CD4-positive, alpha-beta T cell treated with Interleukin-15 for 4 hours (primary cell): Measurements from ENCODE around the gene NADK2.
"Not testable (repeated sequence)": the region's sequence is repeated elsewhere in the genome, so short reads cannot be mapped to it uniquely, and the experiment has no call there.

ENCODE experiments used
- DNase-seq: peaks from one replicate; pipeline ENCODE4 v3.0.0-alpha.2; 2020; ENCODE audit warnings: low spot score

Gene NADK2

DNA sequence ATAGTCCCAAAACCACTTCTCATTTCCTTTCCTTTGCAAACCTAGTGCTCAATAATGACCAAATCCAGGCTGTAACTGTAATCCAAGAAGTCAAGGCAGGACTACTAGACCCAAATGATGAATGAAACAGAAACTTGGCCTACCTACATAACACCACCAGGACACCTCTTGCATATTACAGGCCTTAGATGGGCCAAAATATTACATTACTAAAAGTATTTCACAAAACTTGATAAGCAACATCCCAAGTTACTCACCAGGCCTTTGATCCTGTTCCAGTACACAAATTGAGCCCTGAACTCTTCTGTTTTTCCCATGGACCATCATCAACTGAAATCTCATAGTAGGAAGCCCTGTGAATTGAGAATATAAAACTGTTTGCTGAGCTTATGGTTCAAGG, 34.8 kb downstream of the NADK2 start:
- DNase-seq, result no peak

- no peak for DNase-seq
Observed at GRCh38 chr5:36205329-36205728, 36.4 kb downstream of the NADK2 start.

DNA sequence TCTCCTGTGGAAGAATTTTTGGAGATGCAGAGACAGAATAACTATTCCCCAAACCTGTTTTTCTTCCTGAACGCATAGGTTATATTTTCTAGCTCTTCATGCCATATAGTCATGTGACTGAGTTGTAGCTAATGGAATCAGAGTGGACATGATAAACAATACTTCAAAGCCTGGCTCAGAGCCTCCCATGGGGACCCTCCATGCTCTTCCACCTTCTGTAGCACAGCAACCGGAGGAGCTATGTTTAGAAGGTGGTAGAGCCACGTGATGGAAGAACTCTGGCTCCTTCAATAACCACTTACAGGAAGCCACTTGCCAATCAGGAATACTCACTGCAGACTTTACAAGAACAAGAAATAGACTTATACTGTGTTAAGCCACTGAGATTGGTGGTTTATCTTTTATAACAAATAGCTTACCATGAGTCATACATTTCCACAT, 39.2 kb downstream of the NADK2 start:
- no peak for DNase-seq

DNA sequence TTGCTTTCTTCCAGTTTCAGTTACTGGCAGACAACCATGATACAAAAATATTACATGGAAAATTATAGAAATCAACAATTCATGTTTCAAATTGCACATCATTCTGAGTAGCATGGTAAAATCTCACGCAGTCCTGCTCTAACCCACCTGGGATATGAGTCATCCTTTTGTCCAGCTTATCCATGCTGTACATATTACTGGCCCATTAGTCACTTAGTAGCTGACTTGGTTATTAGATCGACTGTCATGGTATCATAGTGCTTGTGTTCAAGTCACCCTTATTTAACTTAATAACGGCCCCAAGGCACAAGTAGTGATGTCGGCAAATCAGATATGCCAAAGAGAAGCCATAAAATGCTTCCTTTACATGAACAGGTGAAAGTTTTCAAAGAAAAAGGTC, 41.2 kb downstream of the NADK2 start:
- DNase-seq, result no peak

GRCh38 chr5:36199620-36200019, 42.1 kb downstream of the NADK2 start:
- DNase-seq, result no peak

DNA sequence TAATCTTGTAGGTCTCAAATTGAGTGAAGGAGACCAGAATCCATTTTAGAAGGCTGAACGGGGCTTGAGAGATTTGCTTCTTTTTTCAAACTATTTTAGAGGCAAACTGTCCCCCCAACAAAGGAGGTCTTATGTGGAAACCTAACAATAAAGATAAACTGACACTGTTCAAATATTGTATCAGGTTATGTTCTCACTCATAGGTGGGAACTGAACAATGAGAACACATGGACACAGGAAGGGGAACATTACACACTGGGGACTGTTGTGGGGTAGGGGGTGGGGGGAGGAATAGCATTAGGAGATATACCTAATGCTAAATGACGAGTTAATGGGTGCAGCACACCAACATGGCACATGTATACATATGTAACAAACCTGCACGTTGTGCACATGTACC, 42.9 kb downstream of the NADK2 start:
- DNase-seq, result not testable (repeated sequence)

DNA sequence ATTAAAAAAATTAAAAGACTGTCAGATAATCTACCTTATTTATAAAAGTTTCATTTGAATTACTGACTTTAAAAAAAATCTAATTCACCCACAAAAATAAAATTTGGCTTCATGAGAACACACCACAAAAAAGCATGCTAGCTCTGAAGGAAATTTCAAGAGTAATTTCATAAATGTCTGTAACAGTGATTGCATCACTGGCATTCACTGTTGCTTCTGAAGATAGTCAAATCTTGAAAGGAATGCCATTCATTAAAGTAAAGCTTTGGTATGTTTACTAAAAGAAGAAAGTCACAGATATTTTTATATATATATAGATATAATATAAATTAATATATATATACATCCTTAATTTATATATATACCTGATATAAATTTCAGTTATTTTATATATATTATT, 43.4 kb downstream of the NADK2 start:
- no peak for DNase-seq

GRCh38 chr5:36193746-36194145, 48.0 kb downstream of the NADK2 start:
- DNase-seq, result no peak

GRCh38 chr5:36184408-36184807, 57.3 kb downstream of the NADK2 start:
- not testable (repeated sequence) for DNase-seq

DNA sequence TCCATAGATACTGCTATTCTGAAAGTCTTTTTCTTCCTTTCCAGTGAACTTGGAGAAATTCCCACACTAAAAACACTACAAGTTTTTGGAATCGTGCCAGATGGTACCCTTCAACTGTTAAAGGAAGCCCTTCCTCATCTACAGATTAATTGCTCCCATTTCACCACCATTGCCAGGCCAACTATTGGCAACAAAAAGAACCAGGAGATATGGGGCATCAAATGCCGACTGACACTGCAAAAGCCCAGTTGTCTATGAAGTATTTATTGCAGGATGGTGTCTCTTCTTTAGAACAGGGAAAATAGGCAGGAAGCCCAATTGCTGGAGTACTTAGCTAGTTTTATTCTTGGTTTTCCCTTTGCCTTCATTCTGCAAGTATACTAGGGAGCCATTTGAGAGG, 60.0 kb downstream of the NADK2 start:
- DNase-seq, result no peak

DNA sequence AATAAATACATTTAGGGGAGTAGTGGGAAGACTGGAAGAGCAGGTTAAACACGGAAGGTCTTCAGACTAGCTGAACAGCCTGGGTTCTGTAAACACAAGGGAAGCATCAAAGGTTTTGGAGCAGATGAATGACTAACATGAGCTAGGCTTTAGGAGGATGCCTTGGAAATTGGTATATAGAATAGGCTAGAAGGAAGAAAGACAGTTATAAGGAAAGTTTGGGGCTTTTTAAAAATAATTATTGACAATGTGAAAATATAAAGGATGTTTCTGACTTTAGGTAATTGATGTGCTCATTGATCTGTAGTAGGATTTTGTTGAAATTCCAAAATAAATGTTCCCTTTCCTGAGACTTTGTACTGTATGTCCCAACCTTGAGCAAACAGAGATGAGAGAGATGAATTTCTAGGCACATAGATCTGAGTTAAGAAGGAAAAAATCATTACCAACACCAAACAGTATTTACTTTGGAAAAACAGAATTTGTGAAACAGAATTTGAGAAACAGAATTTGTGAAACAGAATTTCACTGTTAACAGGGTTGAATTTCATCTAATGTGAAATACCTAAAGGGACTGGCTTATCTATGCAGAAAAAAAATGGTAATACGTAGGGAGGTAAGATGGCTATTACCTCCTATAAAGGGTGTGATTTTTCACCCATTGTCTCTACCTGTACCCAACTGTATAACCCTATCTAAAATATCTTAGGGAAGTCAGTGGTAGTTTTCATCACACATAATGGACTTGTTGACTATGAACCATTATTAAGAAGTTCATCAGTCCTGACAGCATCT, 61.0 kb downstream of the NADK2 start:
- DNase-seq, result no peak

GRCh38 chr5:36179950-36180349, 61.8 kb downstream of the NADK2 start:
- DNase-seq, result no peak

- DNase-seq, result no peak
Observed at GRCh38 chr5:36178524-36178890, 63.2 kb downstream of the NADK2 start.

GRCh38 chr5:36177715-36178523, 63.8 kb downstream of the NADK2 start:
- no peak for DNase-seq

DNA sequence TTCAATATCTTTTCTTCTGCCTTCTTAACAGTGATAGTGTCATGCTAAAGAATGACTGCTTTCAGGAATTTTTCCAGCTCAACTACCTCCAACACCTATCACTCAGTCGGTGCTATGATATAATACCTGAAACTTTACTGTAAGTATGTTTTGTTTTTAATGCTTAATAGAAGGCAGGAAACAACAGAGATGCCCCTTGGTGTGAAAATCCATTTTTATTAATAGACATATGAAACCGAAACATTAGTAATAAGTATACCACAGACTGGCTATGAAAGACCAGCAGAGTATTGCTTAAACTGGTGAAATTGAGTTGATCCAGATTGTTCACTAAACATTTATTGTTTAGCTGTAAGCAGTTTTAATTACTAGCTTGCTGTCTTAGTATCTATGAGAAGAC, 64.6 kb downstream of the NADK2 start:
- DNase-seq, result no peak

GRCh38 chr5:36175043-36175442, 66.7 kb downstream of the NADK2 start:
- no peak for DNase-seq

DNA sequence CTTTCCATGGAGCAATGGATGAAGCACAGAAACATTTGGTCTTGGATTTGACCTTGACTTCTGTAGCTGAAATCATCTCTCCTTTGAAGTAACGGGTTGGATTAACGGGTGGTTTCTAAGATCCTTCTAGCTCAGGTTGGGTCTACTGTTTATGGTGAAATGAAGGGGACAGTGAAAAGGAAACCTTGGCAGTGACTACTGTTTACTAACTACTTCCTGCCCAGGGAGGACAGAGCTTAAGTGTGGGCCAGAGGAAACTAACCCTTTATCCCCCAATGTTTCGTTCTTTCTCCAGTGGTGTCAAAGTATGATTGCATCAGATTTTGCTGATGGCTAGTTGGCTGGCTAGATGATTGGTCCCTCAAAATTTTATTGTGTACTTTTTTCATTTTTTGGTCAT, 67.6 kb downstream of the NADK2 start:
- DNase-seq, result no peak

DNA sequence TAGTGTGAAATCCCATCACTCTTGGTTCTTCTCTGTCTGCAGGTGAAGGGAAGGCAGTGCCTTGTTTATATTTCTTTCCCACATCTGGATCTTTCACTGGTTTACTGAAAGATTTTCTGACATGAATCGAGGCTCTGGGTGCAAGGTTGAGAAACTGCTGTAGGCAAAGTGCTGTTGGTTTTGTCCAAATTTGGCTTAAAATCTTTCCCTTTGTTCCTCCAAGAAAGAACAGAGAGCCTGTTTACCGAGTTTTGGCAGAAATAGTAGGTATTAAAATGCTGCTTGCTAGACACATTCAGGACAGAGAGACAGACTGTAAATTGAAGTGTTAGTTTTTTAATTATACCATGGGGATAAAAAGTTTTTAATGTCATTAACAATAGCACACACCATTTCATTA, 68.3 kb downstream of the NADK2 start:
- DNase-seq, result no peak

GRCh38 chr5:36172599-36172998, 69.1 kb downstream of the NADK2 start:
- DNase-seq, result no peak

DNA sequence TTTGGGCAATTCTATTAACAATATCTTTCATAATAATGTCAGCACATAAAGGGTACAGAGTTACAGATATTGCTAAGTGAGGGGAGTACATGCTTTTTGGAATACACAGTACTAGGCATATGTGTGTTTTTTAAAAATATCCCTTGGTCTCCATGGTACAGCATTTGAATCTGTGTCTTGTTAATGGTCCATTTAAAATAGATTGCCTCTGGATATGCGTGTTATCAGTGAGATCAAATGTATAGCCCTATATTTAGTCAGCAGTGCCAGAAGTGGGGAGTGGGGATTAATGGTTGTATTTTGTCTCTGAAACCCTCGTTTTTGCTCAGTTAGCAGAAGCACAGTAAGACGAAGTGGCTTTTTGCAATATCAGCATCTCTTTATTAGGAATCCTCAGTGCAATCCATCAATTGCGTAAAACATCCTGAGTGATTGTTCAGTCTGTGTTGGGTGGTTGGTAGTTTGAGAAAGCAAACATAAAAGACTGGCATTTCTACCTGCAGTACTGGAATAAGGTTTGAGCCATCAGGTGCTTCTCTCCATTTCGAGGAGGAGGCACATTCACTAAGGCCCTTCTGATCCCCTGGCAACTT, 70.8 kb downstream of the NADK2 start:
- no peak for DNase-seq

DNA sequence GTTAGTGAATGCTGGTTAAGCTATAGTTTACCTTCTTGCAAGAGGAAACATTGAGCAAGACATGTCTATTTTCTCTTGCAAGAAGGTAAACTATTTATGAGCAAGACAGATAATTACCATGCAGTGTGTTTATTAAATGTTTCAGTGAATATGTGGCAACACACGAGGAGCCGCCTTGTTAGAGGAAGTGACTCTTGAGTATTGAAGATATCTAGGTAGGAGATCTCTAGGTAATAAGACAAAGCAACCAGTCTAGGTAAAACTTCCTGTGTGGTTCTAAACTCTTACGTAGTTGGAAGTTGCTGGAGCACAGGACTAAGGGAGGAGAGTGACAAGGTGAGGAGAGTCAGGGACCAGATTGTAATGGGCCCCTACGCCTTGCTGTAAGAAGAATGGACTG, 73.0 kb downstream of the NADK2 start:
- DNase-seq, result no peak

DNA sequence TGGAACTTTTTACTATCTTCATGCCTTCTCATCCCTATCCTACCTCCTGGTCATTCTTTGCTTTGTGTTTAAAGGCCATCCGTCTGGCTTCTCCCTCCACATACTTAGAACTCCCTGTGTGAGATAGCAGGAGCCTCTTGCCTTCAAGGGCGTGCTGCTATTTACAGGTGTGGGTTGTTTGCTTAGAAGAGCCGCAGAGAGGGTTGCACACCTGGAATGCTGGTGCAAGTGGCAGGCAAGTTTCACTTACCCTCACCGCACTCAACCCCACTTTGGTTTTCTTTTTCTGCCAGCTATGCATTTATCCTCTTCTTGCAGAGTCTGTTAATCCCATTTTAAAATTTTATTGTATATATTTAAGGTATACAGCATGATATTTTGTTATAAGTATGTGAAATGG, 77.3 kb downstream of the NADK2 start:
- DNase-seq, result no peak

DNA sequence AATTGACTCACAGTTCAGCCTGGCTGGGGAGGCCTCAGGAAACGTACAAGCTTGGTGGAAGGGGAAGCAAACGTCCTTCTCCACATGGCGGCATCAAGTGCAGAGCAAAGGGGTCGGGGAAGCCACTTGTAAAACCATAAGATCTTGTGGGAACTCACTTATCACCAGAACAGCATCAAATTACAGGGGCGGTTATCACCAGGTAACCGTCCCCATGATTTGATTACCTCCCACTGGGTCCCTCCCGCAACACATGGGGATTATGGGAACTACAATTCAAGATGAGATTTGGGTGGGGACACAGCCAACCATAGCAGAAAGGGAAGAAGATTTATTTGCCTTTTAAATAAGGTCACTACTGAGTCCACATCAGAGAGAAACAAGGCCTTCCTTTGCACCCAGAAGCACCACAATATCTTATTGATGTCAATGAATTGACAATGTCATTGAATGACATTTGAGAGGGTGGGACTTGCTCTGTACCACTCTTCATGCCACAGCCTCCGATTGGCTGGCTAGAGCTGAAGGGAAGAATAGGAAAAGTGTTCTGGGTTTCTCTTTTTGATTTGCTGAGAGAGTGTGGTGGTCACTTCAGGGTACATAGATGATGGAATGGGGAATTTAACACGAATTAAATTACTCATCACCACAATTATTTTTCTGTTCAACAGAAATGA, 78.8 kb downstream of the NADK2 start:
- DNase-seq, result no peak
